Endothelial cell of umbilical vein (primary cell): Measurements from ENCODE around the gene TIMP4. TPM values are rescaled to one million over a fixed set of nuclear protein-coding genes. Genes with fewer than 3 reads are reported as not detected.

Experiments used
- BruUV-seq: library from RNA; stranded (reverse); fragments of 400-500 nt; replicated peaks from 2 replicates; lab custom pipeline; 2021; lab: Mats Ljungman, UMichigan
- CTCF ChIA-PET: fragments of 300-600, 350-600 bp; sonication (Branson Sonifier 250); formaldehyde crosslinking; loops from one replicate; lab custom pipeline; 2021; ENCODE audit warnings: antibody characterized with exemption, inconsistent platforms; lab: Charles Lee
- POLR2A ChIA-PET: fragments of 300-600, 350-600 bp; sonication (Branson Sonifier 250); formaldehyde crosslinking; loops from one replicate; lab custom pipeline; 2021; ENCODE audit warnings: antibody characterized with exemption, inconsistent platforms; lab: Charles Lee
- DNase-seq: peaks from one replicate; pipeline ENCODE4 v3.0.0-alpha.2; 2011; ENCODE audit warnings: low read depth, low spot score
- FAIRE-seq: peaks from 2 replicates; lab custom pipeline; 2011; peaks lifted over from hg19 to GRCh38; lab: Jason Lieb, UNC
- H2AFZ ChIP-seq: 2 replicates; pipeline ENCODE4 v1.6.0; 2012; ENCODE audit warnings: low read depth, low read length, control low read depth, inconsistent platforms
- H3K27ac ChIP-seq: 2 replicates; pipeline ENCODE4 v1.5.1; 2011; ENCODE audit warnings: low read depth, mild to moderate bottlenecking, control low read depth, low read length, moderate library complexity; ENCODE audit not compliant: insufficient read depth
- H3K27me3 ChIP-seq, 2 experiments: 2 replicates each; pipeline versions ENCODE4 v1.6.0 to v1.6.1; 2011; ENCODE audit warnings: low read length in 2 of 2, mixed read lengths in 1 of 2; ENCODE audit not compliant: control insufficient read depth in 2 of 2, insufficient read depth in 2 of 2
- H3K36me3 ChIP-seq, 2 experiments: 2 replicates in 1 of 2; 3 replicates in 1 of 2; pipeline ENCODE4 v1.5.1; 2011; ENCODE audit warnings: low read length in 2 of 2, mild to moderate bottlenecking in 1 of 2, moderate library complexity in 1 of 2; ENCODE audit not compliant: control insufficient read depth in 2 of 2, insufficient read depth in 2 of 2; ENCODE audit errors: extremely low read depth in 1 of 2
- H3K4me1 ChIP-seq: 3 replicates; pipeline ENCODE4 v1.5.1; 2011; ENCODE audit warnings: mild to moderate bottlenecking, low read length; ENCODE audit not compliant: control insufficient read depth, insufficient read depth; ENCODE audit errors: extremely low read depth
- H3K4me2 ChIP-seq: 2 replicates; pipeline ENCODE4 v1.6.1; 2011; ENCODE audit warnings: low read length, control low read depth, mixed read lengths; ENCODE audit not compliant: insufficient read depth
- H3K4me3 ChIP-seq, 3 experiments: fragments of 200-600 bp in 1 of 3; sonication (generic), shearing (Covaris generic) in 1 of 3; replicated peaks in 1 of 3; 2 replicates each; pipeline ENCODE4 v1.5.1; 2011 to 2016; ENCODE audit warnings: control low read depth in 3 of 3, low read length in 3 of 3, mild to moderate bottlenecking in 2 of 3, inconsistent platforms in 1 of 3, low read depth in 1 of 3, moderate library complexity in 1 of 3; ENCODE audit not compliant: insufficient read depth in 1 of 3
- H3K79me2 ChIP-seq: 2 replicates; pipeline ENCODE4 v1.6.0; 2012; ENCODE audit warnings: low read length, inconsistent platforms; ENCODE audit not compliant: control insufficient read depth, insufficient read depth
- H3K9ac ChIP-seq: replicated peaks from 2 replicates; pipeline ENCODE3; 2011; ENCODE audit warnings: low read length, control low read depth; ENCODE audit not compliant: insufficient read depth; ENCODE audit errors: extremely low read depth
- H3K9me1 ChIP-seq: replicated peaks from 3 replicates; pipeline ENCODE4 v1.6.0; 2011; ENCODE audit warnings: mild to moderate bottlenecking, low read length; ENCODE audit not compliant: control insufficient read depth, insufficient read depth; ENCODE audit errors: extremely low read depth
- H3K9me3 ChIP-seq: replicated peaks from 2 replicates; pipeline ENCODE4 v1.5.1; 2012; ENCODE audit warnings: low read length, inconsistent platforms; ENCODE audit not compliant: control insufficient read depth, insufficient read depth
- H4K20me1 ChIP-seq: replicated peaks from 2 replicates; pipeline ENCODE3; 2011; ENCODE audit warnings: mild to moderate bottlenecking, low read length; ENCODE audit not compliant: control insufficient read depth, insufficient read depth; ENCODE audit errors: extremely low read depth
- EZH2 ChIP-seq: IDR thresholded peaks from 2 replicates; pipeline ENCODE4 v1.6.1; 2012; ENCODE audit warnings: borderline replicate concordance, low read depth, mild to moderate bottlenecking, moderate library complexity, low read length, inconsistent platforms; ENCODE audit not compliant: severe bottlenecking
- FOS ChIP-seq: IDR thresholded peaks from 2 replicates; pipeline ENCODE4 v1.6.1; 2011; ENCODE audit warnings: mild to moderate bottlenecking, low read length, moderate library complexity, borderline replicate concordance; ENCODE audit not compliant: insufficient read depth
- GATA2 ChIP-seq: IDR thresholded peaks from 2 replicates; pipeline ENCODE4 v1.7.0; 2011; ENCODE audit warnings: low read depth, mild to moderate bottlenecking, moderate library complexity, mixed read lengths, low read length; ENCODE audit not compliant: insufficient read length, insufficient read depth
- JUN ChIP-seq: IDR thresholded peaks from 2 replicates; pipeline ENCODE4 v1.6.1; 2011; ENCODE audit warnings: borderline replicate concordance, low read depth; ENCODE audit not compliant: insufficient read length, insufficient read depth
- MAX ChIP-seq: IDR thresholded peaks from 2 replicates; pipeline ENCODE4 v1.6.1; 2011; ENCODE audit not compliant: insufficient read depth, insufficient read length
- MYC ChIP-seq: IDR thresholded peaks from one replicate; pipeline ENCODE4 v1.6.1; 2011; ENCODE audit warnings: mild to moderate bottlenecking, low read depth, low read length
- POLR2A ChIP-seq: IDR thresholded peaks from 2 replicates; pipeline ENCODE4 v1.6.1; 2012; ENCODE audit warnings: low read depth, mild to moderate bottlenecking, control low read depth, low read length
- POLR2AphosphoS5 ChIP-seq: IDR thresholded peaks from 2 replicates; pipeline ENCODE4 v1.6.1; 2012; ENCODE audit warnings: low read depth, mild to moderate bottlenecking, control low read depth, low read length, moderate library complexity; ENCODE audit not compliant: insufficient read depth
- dilution Hi-C: fragments of 300-500 bp; cut with MboI; formaldehyde crosslinking; loops from one replicate; pipeline ENCODE4 v1.15.0; 2019; ENCODE audit warnings: low sequenced_read_pairs; ENCODE audit not compliant: extremely low pct_ligation_motif_present
- intact Hi-C: fragments of 100-400 bp; cut with micrococcal nuclease; formaldehyde crosslinking; loops from one replicate; pipeline ENCODE4 v1.10.0; 2022
- polyA plus RNA-seq, 4 experiments: library from polyadenylated mRNA; depleted of rRNA in 3 of 4; stranded (reverse) in 3 of 4; unstranded in 1 of 4; fragments of >200 nt; gene quantifications; 2 replicates each; pipeline versions ENCODE4 v1.2.1 to v1.2.3, GENCODE V29; 2011 to 2012; ENCODE audit warnings: missing spikeins in 1 of 4
- total RNA-seq: library from RNA; stranded (reverse); gene quantifications from 2 replicates; pipeline ENCODE4 v1.2.3, GENCODE V29; 2021
- TF ChIP-seq, protein P1 (sequence below), 2 donors: IDR thresholded peaks; 1 replicate in 1 of 2; 2 replicates in 1 of 2; pipeline ENCODE4 v1.5.1; 2011; ENCODE audit warnings: low read length in 2 of 2, mild to moderate bottlenecking in 2 of 2, moderate library complexity in 2 of 2, control low read depth in 1 of 2, inconsistent platforms in 1 of 2, low read depth in 1 of 2; ENCODE audit not compliant: insufficient read depth in 1 of 2; ENCODE audit errors: extremely low read depth in 1 of 2

TIMP4 gene
- total and polyA plus RNA-seq, 2 donors (not counting 3 experiments of a cell fraction or from before 2014, with no cell fraction given): 0.07 to 0.40 TPM

GRCh38 chr3:12194669-12195161 lies 36.0 kb upstream of the TIMP4 start:
- Histone ChIP-seq H3K4me2 (no peak overlapping the region), H3K4me3 (no peak overlapping the region), H2AFZ (no peak overlapping the region), H3K9me3 (no peaks in the 10 kb centered on the region), H3K27me3 (no peaks in the 10 kb centered on the region), H3K36me3 (no peaks in the 10 kb centered on the region), H3K79me2 (no peaks in the 10 kb centered on the region), H3K4me1 (peaks cover 23% of the 10 kb centered on the region), H4K20me1 (no peaks in the 10 kb centered on the region), H3K27ac (no peak overlapping the region), H3K9me1 (no peaks in the 10 kb centered on the region), H3K9ac (no peak overlapping the region)
- DNase-seq: no peak
- TF ChIP-seq POLR2AphosphoS5 (no peak), EZH2 (no peak), FOS (no peak), MAX (no peak), JUN (no peak), POLR2A (no peak), GATA2 (no peak), MYC (no peak)
- TF ChIP-seq, protein P1, sequence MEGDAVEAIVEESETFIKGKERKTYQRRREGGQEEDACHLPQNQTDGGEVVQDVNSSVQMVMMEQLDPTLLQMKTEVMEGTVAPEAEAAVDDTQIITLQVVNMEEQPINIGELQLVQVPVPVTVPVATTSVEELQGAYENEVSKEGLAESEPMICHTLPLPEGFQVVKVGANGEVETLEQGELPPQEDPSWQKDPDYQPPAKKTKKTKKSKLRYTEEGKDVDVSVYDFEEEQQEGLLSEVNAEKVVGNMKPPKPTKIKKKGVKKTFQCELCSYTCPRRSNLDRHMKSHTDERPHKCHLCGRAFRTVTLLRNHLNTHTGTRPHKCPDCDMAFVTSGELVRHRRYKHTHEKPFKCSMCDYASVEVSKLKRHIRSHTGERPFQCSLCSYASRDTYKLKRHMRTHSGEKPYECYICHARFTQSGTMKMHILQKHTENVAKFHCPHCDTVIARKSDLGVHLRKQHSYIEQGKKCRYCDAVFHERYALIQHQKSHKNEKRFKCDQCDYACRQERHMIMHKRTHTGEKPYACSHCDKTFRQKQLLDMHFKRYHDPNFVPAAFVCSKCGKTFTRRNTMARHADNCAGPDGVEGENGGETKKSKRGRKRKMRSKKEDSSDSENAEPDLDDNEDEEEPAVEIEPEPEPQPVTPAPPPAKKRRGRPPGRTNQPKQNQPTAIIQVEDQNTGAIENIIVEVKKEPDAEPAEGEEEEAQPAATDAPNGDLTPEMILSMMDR (IDR thresholded peaks at IDR 0.05; ENCODE audit: extremely low read depth in 1 of 2, insufficient read depth in 1 of 2, low read depth in 1 of 2, low read length in 2 of 2): no peak
- dilution Hi-C loops: no loop called here
- no TSS peak for BruUV-seq
- intact Hi-C loops: loop anchor here (5.0 kb wide), 1 partner anchor 158 kb away; no protein-coding TSS in a partner anchor
- CTCF ChIA-PET: interaction anchor here (0.8 to 1.2 kb wide), 2 partner anchors 17 to 285 kb away, joined by 4 to 5 read pairs; no protein-coding TSS in a partner anchor
- FAIRE-seq: no peak
- POLR2A ChIA-PET: no interaction called here
